SJSA1 (cell line): ENCODE measurements around the gene KLHL7. TPM values are rescaled to one million over a fixed set of nuclear protein-coding genes. Genes with fewer than 3 reads are reported as not detected.
"Not testable (repeated sequence)": the region's sequence is repeated elsewhere in the genome, so short reads cannot be mapped to it uniquely, and the experiment has no call there.

ENCODE experiments used
- DNase-seq, 2 experiments: peaks; one replicate each; pipeline ENCODE4 v3.0.0-alpha.2; 2015 to 2020; ENCODE audit warnings: low spot score in 2 of 2, low read depth in 1 of 2
- H3K27ac ChIP-seq: fragments of 250-450 bp; sonication (Bioruptor Pico); 2 replicates; pipeline ENCODE4 v1.5.1; 2020; ENCODE audit warnings: mild to moderate bottlenecking, moderate library complexity
- H3K27me3 ChIP-seq: fragments of 250-450 bp; sonication (Bioruptor Pico); replicated peaks from 2 replicates; pipeline ENCODE4 v1.5.1; 2020; ENCODE audit warnings: mild to moderate bottlenecking, moderate library complexity
- H3K36me3 ChIP-seq: fragments of 250-450 bp; sonication (Bioruptor Pico); 2 replicates; pipeline ENCODE4 v1.5.1; 2020; ENCODE audit warnings: mild to moderate bottlenecking
- H3K4me1 ChIP-seq: fragments of 250-450 bp; sonication (Bioruptor Pico); replicated peaks from 2 replicates; pipeline ENCODE4 v1.6.1; 2021; ENCODE audit warnings: mild to moderate bottlenecking
- H3K4me3 ChIP-seq: fragments of 250-450 bp; sonication (Bioruptor Pico); 2 replicates; pipeline ENCODE4 v1.5.1; 2020; ENCODE audit warnings: mild to moderate bottlenecking
- H3K9me3 ChIP-seq: fragments of 250-450 bp; sonication (Bioruptor Pico); replicated peaks from 2 replicates; pipeline ENCODE4 v1.5.1; 2020; ENCODE audit warnings: mild to moderate bottlenecking
- total RNA-seq: library from RNA; depleted of rRNA; stranded (reverse); fragments of >200 nt; shearing (Covaris generic); gene quantifications from 2 replicates; pipeline ENCODE4 v1.2.3, GENCODE V29; 2014; rRNA removed

The KLHL7 gene
- total RNA-seq, 1 experiment from 2014 or later, result 33.2 TPM

DNA sequence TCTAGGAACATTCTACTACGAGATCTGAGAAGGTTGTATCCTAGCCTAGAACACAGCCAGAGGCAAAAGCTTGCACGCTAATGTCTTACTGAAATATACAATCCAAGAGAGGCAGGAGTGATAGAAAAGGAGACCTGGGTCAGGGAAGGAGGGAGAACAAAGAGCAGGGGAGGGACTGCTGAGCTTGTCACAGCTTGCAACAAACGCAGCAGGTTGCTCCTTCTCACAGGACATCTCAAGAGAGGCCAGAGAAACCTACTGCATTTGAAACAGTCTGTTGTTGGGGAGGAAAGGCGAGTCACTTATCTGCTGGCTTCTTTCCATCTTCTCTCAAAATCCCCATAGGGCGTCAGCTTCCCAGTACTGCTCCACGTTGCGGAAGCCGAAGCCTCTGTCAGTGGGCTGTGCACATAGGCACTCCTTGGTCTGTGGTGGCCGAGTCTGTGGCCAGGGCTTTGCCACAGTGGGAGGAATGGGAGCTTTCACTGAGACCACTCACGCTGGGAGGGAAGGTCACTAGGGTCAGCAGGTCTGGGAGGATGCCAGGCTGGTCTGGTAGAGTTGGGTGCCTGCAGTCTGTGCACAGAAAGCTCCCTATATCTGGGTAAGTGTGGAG, 115.2 kb downstream of the KLHL7 start:
- no peak for DNase-seq

DNA sequence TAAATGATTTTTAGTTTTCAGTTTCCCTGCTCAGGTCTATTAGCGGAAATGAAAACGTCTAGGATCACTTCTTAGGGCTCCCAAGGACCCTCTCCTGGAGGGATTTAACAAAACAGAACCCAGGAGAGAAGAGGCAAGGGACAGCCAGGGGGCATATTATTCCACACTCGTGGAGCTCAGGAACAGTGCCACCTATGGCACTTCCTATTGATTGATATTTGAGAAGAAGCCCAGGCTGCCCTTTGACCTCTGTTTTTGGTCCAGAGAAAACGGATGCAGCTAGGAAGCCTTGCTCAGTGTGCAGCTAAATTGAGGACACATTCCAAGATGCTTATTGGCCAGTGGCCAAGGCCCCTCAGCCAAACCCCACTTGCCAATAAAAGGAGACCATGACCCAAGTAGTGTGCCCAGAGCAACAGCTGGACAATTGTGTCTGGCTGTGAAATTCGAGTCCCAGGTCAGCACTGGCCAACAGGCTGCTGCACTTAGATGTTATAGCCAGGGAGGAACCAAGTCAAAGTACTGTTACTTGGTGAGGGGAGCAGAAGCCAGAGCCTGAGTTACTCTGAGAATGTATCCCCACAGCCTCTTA, 117.0 kb downstream of the KLHL7 start:
- DNase-seq, result no peak
- no peaks in the 10 kb centered on the region for H3K27me3 ChIP-seq
- H3K36me3 ChIP-seq, result no peaks in the 10 kb centered on the region
- H3K9me3 ChIP-seq, result no peaks in the 10 kb centered on the region
- no peak overlapping the region for H3K4me3 ChIP-seq
- H3K4me1 ChIP-seq, result no peaks in the 10 kb centered on the region
- no peak overlapping the region for H3K27ac ChIP-seq

More for the DNA sequence above, 115.2 kb downstream of the KLHL7 start:
- Histone ChIP-seq H3K9me3 (no peaks in the 10 kb centered on the region), H3K27me3 (no peaks in the 10 kb centered on the region), H3K36me3 (no peaks in the 10 kb centered on the region), H3K27ac (no peak overlapping the region), H3K4me3 (no peak overlapping the region), H3K4me1 (no peaks in the 10 kb centered on the region)

DNA sequence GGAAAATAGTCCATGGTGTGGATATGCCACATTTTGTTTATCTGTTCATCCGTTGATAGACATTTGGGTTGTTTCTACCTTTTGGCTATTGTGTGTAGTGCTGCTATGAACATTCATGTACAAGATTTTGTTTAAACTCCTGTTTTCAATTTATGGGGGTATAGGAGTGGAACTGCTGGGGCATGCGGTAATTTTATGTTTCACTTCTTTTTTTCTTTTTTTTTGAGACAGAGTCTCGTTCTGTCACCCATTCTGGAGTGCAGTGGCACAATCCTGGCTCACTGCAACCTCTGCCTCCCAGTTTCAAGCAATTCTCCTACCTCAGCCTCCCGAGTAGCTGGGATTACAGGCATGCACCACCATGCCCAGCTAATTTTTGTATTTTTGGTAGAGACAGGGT, 118.8 kb downstream of the KLHL7 start:
- DNase-seq, H3K4me3 ChIP-seq, H3K4me1 ChIP-seq: not testable (repeated sequence)

DNA sequence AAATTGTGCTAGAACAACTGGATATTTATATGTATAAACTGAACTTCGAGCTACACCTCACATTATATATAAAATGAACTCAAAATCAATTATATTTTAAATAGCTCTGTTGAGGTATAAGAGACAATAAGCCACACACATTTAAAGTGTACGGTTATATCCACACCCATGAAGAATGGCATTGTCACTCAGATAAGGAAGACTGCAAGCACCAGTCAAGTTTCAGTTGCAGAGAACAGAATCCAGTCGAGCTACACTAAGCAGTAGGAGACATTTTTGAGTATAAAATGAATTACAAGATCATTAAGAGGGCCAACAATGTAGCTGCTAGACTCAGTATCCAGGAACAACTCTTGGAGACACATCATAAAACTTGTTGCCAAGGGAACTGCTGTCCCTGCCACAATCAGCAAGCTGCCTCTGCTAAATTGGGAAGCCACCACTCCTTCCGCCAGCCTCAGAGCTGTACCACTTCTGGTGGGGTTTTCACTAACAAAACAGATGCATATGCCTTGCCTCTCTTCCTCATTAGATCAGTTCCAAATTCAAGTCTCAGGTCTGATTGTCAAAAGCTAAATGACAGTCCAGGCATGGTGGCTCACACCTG, 121.4 kb downstream of the KLHL7 start:
- Histone ChIP-seq H3K27me3 (no peaks in the 10 kb centered on the region), H3K9me3 (no peaks in the 10 kb centered on the region), H3K36me3 (no peaks in the 10 kb centered on the region), H3K4me3 (no peak overlapping the region), H3K27ac (no peak overlapping the region), H3K4me1 (no peaks in the 10 kb centered on the region)
- no peak for DNase-seq

More for the DNA sequence above, 118.8 kb downstream of the KLHL7 start:
- H3K9me3 ChIP-seq, H3K36me3 ChIP-seq, H3K27me3 ChIP-seq, H3K27ac ChIP-seq: not testable (repeated sequence)

Other genes starting within 250 kb of the KLHL7 start
- gene HYCC1, start 91.7 kb upstream of the KLHL7 start, total RNA-seq, result 70.4 and 150 TPM in 2 replicates
- 41.7 and 56.2 TPM in 2 replicates for gene NUP42, start 76.3 kb downstream of the KLHL7 start, total RNA-seq
- 0.75 and 1.1 TPM in 2 replicates for gene GPNMB, start 141.0 kb downstream of the KLHL7 start, total RNA-seq
- 94.0 and 139 TPM in 2 replicates for gene MALSU1, start 193.6 kb downstream of the KLHL7 start, total RNA-seq